Measurements from ENCODE around the gene SLC13A3.

SLC13A3 gene

DNA sequence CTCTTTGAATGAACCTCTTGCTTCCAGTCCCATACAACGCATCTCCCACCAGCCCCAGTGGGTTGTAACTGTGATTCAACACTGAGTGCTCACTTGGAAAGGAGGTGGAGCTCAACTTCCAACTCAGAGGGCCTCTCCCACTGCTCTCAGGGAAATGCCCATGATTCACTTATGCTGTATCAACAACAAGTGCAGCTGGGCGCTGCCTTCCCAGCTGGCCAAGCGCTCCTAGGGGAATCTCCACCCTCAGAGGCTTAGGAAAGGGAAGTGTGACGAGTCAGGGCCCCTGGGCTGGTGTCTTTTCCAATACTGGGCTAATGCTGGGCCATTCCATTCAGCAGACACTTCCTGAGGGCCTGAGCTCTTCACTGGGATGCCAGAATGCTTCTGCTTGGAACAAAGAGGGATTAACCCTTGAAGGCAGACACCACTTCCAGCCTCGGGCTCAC lies 92.7 kb downstream of the SLC13A3 start:
- Histone ChIP-seq H4K8ac (ENCODE audit: low read depth, low read length) (no peak overlapping the region), H3K4ac (ENCODE audit: low read length) (no peak overlapping the region), H2BK15ac (ENCODE audit: low read length) (no peak overlapping the region), H3K27ac (replicated peaks; ENCODE audit: low read length) (no peak overlapping the region), H3K23ac (ENCODE audit: low read depth, low read length, poor library complexity) (no peak overlapping the region), H3K4me1 (ENCODE audit: control insufficient read depth in 2 of 2, insufficient read depth in 1 of 2, low read depth in 1 of 2, low read length in 2 of 2) (peaks cover 20 to 25% of the 10 kb centered on the region in 2 donors), H4K91ac (ENCODE audit: low read depth, low read length, poor library complexity) (no peak overlapping the region), H3K4me2 (ENCODE audit: insufficient read depth, low read length, poor library complexity, severe bottlenecking) (no peak overlapping the region), H3K79me1 (ENCODE audit: low read depth, low read length) (no peaks in the 10 kb centered on the region), H2BK5ac (ENCODE audit: low read length) (no peak overlapping the region), H3K36me3 (replicated peaks in 1 of 2; ENCODE audit: control insufficient read depth in 2 of 2, insufficient read depth in 2 of 2, low read length in 2 of 2) (no peaks in the 10 kb centered on the region), H3K9ac (ENCODE audit: low read depth, low read length, poor library complexity) (no peak overlapping the region), H3K27me3 (ENCODE audit: control insufficient read depth in 3 of 3, insufficient read depth in 3 of 3, low read depth in 1 of 3, low read length in 3 of 3) (no peaks in the 10 kb centered on the region), H2AK5ac (ENCODE audit: low read depth, low read length) (no peak overlapping the region), H3K14ac (ENCODE audit: low read length) (no peak overlapping the region), H2BK12ac (ENCODE audit: low read length) (no peak overlapping the region), H2AFZ (ENCODE audit: low read length) (peak overlapping the region; percentile 73), H3K9me3 (replicated peaks in 1 of 2; ENCODE audit: control insufficient read depth in 2 of 2, insufficient read depth in 1 of 2, low read depth in 1 of 2, low read length in 2 of 2) (no peaks in the 10 kb centered on the region), H3K18ac (ENCODE audit: low read length) (peak overlapping the region; percentile 24), H2BK120ac (ENCODE audit: low read depth, low read length) (no peak overlapping the region), H3K4me3 (ENCODE audit: low read length in 2 of 2) (no peak overlapping the region)
- WGBS, 2 donors (ENCODE audit: extremely low coverage in 2 of 2, insufficient read length in 2 of 2, insufficient replicate concordance in 1 of 2), result no CpG with 5 or more reads among the region's 5 CpGs
- DNase-seq (ENCODE audit: low spot score), result no peak

DNA sequence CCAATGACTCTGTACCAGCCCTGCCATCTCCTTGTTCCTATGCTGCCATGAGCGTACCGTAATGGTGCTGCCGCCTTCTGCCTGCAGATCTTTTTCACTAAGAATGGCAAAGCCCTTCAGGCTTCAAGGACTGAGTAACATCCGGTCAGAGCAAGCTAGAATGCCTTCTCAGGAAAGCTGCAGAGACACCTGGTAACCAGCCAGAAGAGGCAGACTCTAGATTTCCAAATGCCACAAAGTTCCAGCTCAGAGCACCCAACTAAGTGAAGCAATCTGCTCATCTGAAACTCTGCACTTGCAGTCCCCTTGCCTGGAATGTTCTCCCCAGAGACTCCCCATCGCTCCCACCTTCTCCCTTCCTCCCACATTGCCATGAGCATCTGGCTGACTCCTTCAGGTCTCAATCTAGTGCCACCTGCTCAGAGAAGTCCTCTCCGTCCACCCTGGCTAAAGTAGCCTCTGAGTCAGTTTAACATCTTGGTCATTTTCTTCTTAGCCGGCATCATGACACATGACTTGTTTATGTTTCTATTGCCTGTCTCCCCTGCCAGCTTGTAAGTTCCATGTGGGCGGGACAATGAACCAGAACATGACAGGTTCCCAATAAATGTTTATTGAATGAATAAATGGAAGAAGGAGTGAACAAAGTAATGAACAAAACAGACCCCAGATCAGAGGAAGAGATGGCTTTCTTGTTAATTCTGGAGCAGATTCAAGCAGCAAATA lies 93.9 kb downstream of the SLC13A3 start:
- Histone ChIP-seq H3K27me3 (ENCODE audit: control insufficient read depth in 3 of 3, insufficient read depth in 3 of 3, low read depth in 1 of 3, low read length in 3 of 3) (no peaks in the 10 kb centered on the region), H2BK120ac (ENCODE audit: low read depth, low read length) (no peak overlapping the region), H3K27ac (replicated peaks; ENCODE audit: low read length) (no peak overlapping the region), H3K4ac (ENCODE audit: low read length) (no peak overlapping the region), H3K14ac (ENCODE audit: low read length) (no peak overlapping the region), H3K36me3 (replicated peaks in 1 of 2; ENCODE audit: control insufficient read depth in 2 of 2, insufficient read depth in 2 of 2, low read length in 2 of 2) (no peaks in the 10 kb centered on the region), H2BK12ac (ENCODE audit: low read length) (no peak overlapping the region), H2BK5ac (ENCODE audit: low read length) (no peak overlapping the region), H4K8ac (ENCODE audit: low read depth, low read length) (no peak overlapping the region), H3K9me3 (replicated peaks in 1 of 2; ENCODE audit: control insufficient read depth in 2 of 2, insufficient read depth in 1 of 2, low read depth in 1 of 2, low read length in 2 of 2) (no peaks in the 10 kb centered on the region), H3K9ac (ENCODE audit: low read depth, low read length, poor library complexity) (no peak overlapping the region), H4K91ac (ENCODE audit: low read depth, low read length, poor library complexity) (no peak overlapping the region), H3K4me2 (ENCODE audit: insufficient read depth, low read length, poor library complexity, severe bottlenecking) (no peak overlapping the region), H3K4me3 (ENCODE audit: low read length in 2 of 2) (no peak overlapping the region), H3K18ac (ENCODE audit: low read length) (no peak overlapping the region), H3K79me1 (ENCODE audit: low read depth, low read length) (no peaks in the 10 kb centered on the region), H2AFZ (ENCODE audit: low read length) (no peak overlapping the region), H3K23ac (ENCODE audit: low read depth, low read length, poor library complexity) (no peak overlapping the region), H2BK15ac (ENCODE audit: low read length) (no peak overlapping the region), H3K4me1 (ENCODE audit: control insufficient read depth in 2 of 2, insufficient read depth in 1 of 2, low read depth in 1 of 2, low read length in 2 of 2) (peaks cover 13 to 28% of the 10 kb centered on the region in 2 donors), H2AK5ac (ENCODE audit: low read depth, low read length) (no peak overlapping the region)
- DNase-seq (ENCODE audit: low spot score), result no peak
- WGBS, 2 donors (ENCODE audit: extremely low coverage in 2 of 2, insufficient read length in 2 of 2, insufficient replicate concordance in 1 of 2), result no CpG with 5 or more reads among the region's 8 CpGs

DNA sequence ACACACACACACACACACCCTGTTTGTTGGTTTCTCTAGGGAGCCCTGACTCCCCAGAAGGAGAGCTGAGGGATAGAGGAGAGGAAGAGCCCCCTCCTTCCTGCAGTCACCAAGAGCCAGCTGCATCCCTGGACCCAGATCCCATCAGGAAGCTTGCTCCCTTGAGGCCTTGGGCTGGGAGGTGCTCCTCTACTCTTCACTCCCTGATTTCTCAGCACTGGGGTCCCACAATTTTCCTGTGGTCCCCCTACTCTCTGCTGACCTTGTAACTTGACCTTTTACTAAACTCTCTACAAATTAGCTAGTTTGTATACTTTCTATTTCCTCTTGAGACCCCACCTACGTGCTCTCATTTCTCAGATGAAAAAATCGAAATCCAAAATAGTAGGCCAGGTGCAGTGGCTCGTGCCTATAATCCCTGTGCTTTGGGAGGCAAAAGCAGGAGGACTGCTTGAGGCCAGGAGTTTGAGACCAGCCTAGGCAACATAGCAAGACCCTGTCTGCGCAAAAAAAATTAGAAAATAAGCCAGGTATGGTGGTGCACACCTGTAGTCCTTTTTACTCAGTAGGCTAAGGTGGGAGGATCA lies 95.8 kb downstream of the SLC13A3 start:
- Histone ChIP-seq H2BK120ac (ENCODE audit: low read depth, low read length) (no peak overlapping the region), H4K8ac (ENCODE audit: low read depth, low read length) (no peak overlapping the region), H3K18ac (ENCODE audit: low read length) (no peak overlapping the region), H3K27ac (replicated peaks; ENCODE audit: low read length) (no peak overlapping the region), H3K14ac (ENCODE audit: low read length) (no peak overlapping the region), H3K9ac (ENCODE audit: low read depth, low read length, poor library complexity) (no peak overlapping the region), H3K23ac (ENCODE audit: low read depth, low read length, poor library complexity) (no peak overlapping the region), H3K4me2 (ENCODE audit: insufficient read depth, low read length, poor library complexity, severe bottlenecking) (no peak overlapping the region), H2BK5ac (ENCODE audit: low read length) (no peak overlapping the region), H3K4me1 (ENCODE audit: control insufficient read depth in 2 of 2, insufficient read depth in 1 of 2, low read depth in 1 of 2, low read length in 2 of 2) (peaks cover 8 to 34% of the 10 kb centered on the region in 2 donors), H2AFZ (ENCODE audit: low read length) (peak overlapping the region; percentile 6), H2BK12ac (ENCODE audit: low read length) (no peak overlapping the region), H3K4ac (ENCODE audit: low read length) (no peak overlapping the region), H4K91ac (ENCODE audit: low read depth, low read length, poor library complexity) (no peak overlapping the region), H3K4me3 (ENCODE audit: low read length in 2 of 2) (no peak overlapping the region), H3K79me1 (ENCODE audit: low read depth, low read length) (no peaks in the 10 kb centered on the region), H2BK15ac (ENCODE audit: low read length) (no peak overlapping the region), H3K36me3 (replicated peaks in 1 of 2; ENCODE audit: control insufficient read depth in 2 of 2, insufficient read depth in 2 of 2, low read length in 2 of 2) (no peaks in the 10 kb centered on the region), H2AK5ac (ENCODE audit: low read depth, low read length) (no peak overlapping the region), H3K27me3 (ENCODE audit: control insufficient read depth in 3 of 3, insufficient read depth in 3 of 3, low read depth in 1 of 3, low read length in 3 of 3) (no peaks in the 10 kb centered on the region), H3K9me3 (replicated peaks in 1 of 2; ENCODE audit: control insufficient read depth in 2 of 2, insufficient read depth in 1 of 2, low read depth in 1 of 2, low read length in 2 of 2) (no peaks in the 10 kb centered on the region)
- no peak for DNase-seq (ENCODE audit: low spot score)
- no CpG with 5 or more reads among the region's 4 CpGs for WGBS, 2 donors (ENCODE audit: extremely low coverage in 2 of 2, insufficient read length in 2 of 2, insufficient replicate concordance in 1 of 2)

DNA sequence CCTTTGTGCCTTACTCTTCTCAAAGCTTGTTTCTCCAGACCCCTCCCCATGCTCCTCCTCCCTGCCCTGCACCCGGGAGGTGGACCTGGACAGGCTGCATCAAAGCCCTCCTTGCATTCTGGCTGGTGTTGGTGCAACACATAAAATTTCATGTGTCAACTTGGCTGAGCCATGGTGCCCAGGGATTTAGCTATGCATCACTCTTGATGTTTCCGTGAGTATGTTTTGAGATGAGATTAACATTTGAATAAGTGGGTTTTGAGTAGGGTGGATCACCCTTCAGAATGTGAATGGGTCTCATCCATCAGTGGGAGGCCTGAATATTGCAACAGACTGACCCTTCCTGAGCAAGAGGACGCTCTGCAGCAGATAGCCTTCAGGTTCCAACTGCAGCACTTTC lies 96.4 kb downstream of the SLC13A3 start:
- H3K4me3 ChIP-seq (ENCODE audit: low read length in 2 of 2), result no peak overlapping the region
- H2BK5ac ChIP-seq (ENCODE audit: low read length), result no peak overlapping the region
- no peaks in the 10 kb centered on the region for H3K79me1 ChIP-seq (ENCODE audit: low read depth, low read length)
- no peak overlapping the region for H3K9ac ChIP-seq (ENCODE audit: low read depth, low read length, poor library complexity)
- no peak overlapping the region for H2AK5ac ChIP-seq (ENCODE audit: low read depth, low read length)
- H3K27me3 ChIP-seq (ENCODE audit: control insufficient read depth in 3 of 3, insufficient read depth in 3 of 3, low read depth in 1 of 3, low read length in 3 of 3), result no peaks in the 10 kb centered on the region
- H3K4ac ChIP-seq (ENCODE audit: low read length), result no peak overlapping the region
- H3K4me2 ChIP-seq (ENCODE audit: insufficient read depth, low read length, poor library complexity, severe bottlenecking), result no peak overlapping the region
- no peak overlapping the region for H2BK15ac ChIP-seq (ENCODE audit: low read length)
- no peak for DNase-seq (ENCODE audit: low spot score)
- no peak overlapping the region for H3K27ac ChIP-seq (replicated peaks; ENCODE audit: low read length)
- peak overlapping the region; percentile 6 for H2AFZ ChIP-seq (ENCODE audit: low read length)
- H3K18ac ChIP-seq (ENCODE audit: low read length), result no peak overlapping the region
- no peak overlapping the region for H3K14ac ChIP-seq (ENCODE audit: low read length)
- no peak overlapping the region for H4K8ac ChIP-seq (ENCODE audit: low read depth, low read length)
- H2BK12ac ChIP-seq (ENCODE audit: low read length), result no peak overlapping the region
- H3K4me1 ChIP-seq (ENCODE audit: control insufficient read depth in 2 of 2, insufficient read depth in 1 of 2, low read depth in 1 of 2, low read length in 2 of 2), result peaks cover 8 to 34% of the 10 kb centered on the region in 2 donors
- H3K36me3 ChIP-seq (replicated peaks in 1 of 2; ENCODE audit: control insufficient read depth in 2 of 2, insufficient read depth in 2 of 2, low read length in 2 of 2), result no peaks in the 10 kb centered on the region
- H3K23ac ChIP-seq (ENCODE audit: low read depth, low read length, poor library complexity), result no peak overlapping the region
- no peaks in the 10 kb centered on the region for H3K9me3 ChIP-seq (replicated peaks in 1 of 2; ENCODE audit: control insufficient read depth in 2 of 2, insufficient read depth in 1 of 2, low read depth in 1 of 2, low read length in 2 of 2)
- no CpG with 5 or more reads among the region's 3 CpGs for WGBS, 2 donors (ENCODE audit: extremely low coverage in 2 of 2, insufficient read length in 2 of 2, insufficient replicate concordance in 1 of 2)
- no peak overlapping the region for H2BK120ac ChIP-seq (ENCODE audit: low read depth, low read length)
- no peak overlapping the region for H4K91ac ChIP-seq (ENCODE audit: low read depth, low read length, poor library complexity)

All from neuronal stem cell (in vitro differentiated cells).